HG03045 (cell line): Measurements from ENCODE around the gene UBE2H.
"Not testable (repeated sequence)": the region's sequence is repeated elsewhere in the genome, so short reads cannot be mapped to it uniquely, and the experiment has no call there.

ENCODE experiments used
- ATAC-seq: cut with Tn5 transposase; IDR thresholded peaks from one replicate; pipeline ENCODE4 v1.9.1; 2021; ENCODE audit warnings: mild to moderate bottlenecking, moderate library complexity; ENCODE audit not compliant: unreplicated experiment

Gene UBE2H

DNA sequence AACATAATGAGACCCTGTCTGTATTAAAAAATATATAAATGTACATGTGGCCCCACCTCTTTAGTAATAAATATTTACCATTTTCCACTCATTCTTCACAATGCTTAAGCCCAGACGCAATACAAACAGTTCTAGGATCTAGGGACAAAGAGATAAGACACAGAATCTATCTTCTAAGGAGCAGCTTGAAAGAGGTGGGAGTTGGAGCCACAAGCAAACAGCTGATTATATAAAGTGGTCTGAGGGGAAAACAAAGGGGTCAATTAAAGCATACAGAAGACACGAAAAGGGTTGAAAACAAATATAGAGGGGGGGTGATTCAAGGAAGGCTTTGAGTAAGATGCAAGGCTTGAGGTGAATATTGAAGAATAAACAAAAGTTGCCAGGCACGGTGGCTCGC, 43.1 kb downstream of the UBE2H start:
- no peak for ATAC-seq

DNA sequence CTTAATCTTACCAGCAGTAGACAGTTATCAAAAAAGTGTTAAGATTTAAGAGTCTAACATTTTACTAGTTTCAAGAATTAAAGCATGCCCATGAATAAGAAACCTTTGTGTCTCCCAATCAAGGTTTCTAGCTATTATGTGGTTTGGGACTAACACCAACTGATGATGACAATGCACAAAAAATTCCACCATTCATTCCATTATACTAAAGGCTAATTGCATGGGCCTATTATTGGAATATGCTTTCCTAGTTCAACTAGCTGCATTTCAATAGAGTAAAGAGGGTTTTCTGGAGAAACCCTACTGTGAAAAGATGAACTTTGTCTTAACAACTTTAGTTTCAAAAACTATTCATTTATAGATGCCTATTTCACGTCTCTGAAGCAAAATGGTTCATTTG, 44.6 kb downstream of the UBE2H start:
- ATAC-seq: no peak

DNA sequence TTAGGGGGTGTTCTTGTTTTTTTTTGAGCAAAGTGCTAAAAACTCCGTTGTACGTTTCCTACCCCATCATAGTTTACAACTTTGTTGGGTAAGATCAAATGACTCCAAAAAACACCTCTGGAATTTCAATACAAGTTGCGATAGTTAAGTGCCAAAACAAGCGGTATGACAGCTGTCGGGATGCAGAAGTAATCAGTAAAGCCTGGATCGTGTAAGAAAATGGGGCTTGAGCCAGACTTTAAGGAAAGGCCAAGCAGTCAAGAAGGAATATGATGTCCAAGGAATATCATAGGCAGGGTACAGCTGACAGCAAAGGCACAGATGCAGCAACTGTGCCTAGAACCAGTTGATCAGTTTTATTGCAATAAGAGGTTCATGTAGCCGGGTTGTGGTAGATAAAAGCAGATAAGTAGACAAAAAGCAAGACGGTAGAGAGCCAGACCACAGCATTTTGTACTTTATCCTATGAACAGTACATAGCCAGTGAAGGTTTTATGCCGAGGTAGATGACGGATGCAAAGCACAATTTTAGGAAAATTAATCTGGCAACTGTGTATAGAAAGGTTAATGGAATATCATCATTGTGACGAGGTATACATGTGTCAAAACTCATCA, 45.5 kb downstream of the UBE2H start:
- no peak for ATAC-seq

DNA sequence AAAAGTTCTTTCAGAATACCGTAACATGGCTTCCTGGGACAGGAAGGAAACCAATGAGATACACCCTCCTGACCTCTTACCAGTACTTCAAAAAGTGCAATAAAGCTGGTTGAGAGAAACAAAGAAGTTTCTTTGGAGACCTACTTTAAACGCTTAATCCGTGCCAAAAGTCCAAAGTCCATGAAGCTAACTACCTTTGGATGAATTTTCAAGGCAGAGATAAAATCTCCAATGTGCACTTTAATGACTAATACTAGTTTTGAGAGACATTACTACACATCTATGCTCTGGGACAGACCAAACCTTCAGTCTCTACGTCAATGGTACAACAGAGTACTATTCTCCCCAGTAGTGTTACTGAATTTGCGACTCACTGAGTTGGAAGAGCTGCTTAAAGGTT, 46.1 kb downstream of the UBE2H start:
- no peak for ATAC-seq

DNA sequence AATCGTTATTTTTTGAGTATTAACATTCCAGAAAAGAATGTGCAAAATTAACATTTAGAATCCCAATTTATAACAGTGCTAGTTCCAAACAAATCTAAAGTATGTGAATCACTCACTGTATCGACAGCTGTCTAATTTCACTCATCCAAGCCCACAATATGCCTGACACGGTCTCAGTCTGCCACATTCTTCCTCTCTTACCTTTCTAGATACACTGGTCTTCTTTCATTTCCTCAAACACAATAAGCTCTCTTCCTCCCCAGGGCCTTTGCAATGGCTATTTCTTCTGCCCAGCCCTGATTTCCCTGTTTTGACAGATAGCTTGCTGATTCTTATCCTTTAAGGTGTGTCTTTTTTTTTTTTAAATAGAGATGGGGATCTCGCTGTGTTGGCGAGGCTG, 48.8 kb downstream of the UBE2H start:
- no peak for ATAC-seq

DNA sequence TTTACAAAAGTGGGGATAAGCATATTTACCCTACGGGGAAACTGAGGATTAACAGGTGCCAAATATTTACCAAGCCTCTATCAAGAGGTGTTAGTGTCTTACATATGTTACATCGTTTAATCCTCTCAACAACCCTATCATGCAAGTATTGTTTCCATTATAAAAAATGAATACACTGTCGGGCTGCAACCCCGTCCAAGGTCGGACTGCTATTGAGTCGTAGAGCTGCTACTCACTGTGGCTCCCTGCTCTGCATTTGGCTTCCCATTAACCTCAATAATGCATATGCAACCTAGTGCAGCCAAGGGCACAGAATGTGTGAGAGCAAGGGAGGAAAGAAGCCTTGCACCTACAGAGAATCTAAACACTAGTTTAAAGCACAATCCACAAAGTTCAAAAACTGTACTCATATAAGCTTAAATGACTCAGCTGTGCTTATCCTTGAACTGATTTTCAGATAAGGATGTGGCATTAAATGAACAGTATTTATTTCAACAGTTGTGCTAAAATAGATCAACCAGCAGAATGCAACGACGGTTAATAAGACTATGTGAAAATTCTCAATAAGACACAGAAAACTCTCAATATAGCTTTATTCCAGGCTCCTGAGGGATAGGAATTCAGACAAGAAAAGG, 49.9 kb downstream of the UBE2H start:
- ATAC-seq: no peak

DNA sequence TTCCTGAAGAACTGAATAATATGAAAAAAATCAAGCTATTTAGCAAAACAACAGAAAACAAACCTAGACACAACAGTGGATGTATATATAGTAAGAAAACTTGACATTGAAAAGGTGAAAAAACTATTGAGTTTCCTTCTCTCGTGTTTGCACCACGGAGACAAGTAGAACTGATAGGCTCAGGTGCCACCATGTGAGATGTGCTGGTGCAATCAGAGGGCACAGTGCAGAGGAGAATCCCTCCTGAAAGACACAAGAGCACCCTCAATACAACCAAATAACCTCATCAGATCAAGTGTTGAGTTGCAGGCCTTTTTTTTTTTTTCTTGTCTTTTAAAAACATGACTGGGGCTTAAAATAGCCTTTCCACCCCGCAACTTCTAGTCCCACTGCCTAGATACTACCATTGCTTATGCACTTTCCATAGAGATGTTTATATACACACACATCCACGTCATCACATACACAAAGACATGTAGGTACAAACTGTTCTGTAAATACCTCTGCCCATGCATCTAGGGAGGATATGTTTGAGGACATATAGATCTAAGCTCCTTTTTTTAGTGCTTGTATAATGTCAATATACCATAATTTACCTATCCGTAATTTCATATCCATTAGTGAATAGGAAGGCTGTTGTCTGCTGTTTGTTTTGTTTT, 54.1 kb downstream of the UBE2H start:
- ATAC-seq: no peak

DNA sequence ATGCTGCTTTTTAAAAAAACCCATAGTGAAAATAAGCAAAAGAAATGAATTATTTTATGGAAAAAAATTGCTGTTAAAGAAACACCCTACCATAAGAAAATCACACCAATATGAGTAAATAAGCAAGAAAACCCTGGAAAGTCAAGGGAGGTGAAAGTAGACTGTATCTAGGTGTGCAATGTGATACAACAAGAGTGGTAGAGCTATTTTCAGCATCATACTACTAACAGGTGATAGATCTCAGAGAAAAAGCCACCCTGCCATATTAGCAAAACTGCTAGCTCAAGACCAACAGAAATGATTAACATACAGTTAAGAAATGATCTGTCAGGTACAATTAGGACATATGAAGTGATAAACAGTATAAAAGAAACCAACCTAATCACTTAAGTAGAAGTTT, 54.8 kb downstream of the UBE2H start:
- ATAC-seq: no peak

DNA sequence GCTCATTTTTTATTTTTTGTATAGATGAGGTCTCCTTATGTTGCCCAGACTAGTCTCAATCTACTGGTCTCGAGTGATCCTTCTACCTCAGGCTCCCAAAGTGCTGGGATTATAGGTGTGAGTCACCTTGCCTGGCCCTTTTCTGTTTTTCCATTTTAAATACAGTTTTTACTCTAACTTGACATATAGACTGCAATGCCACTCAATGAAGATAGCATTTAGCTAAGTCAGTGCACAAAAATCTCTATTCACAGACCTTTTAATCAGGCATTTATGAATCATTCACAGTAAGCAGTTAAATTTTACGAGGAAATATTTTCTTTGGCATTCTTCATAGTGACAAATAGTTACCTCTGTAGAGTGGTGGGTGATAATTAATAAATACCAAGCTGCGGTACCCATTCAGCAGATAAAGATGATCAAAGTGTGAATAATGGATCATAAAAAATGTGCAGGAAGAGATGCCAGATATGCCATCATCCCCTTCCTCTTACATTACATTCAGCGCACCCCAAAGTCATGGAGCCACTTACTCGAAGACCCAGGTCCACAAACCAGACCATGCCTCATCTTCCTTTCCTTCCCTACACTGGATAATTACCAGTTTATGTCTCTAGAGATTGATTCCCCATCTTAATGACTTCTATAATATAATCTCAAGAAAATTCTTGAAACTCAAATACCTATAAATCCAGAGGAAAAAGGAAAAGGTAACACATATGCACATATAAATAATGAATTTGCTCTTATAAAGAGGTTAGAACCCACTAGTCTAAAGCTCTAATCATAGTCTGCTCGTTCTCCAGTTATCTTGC, 56.0 kb downstream of the UBE2H start:
- no peak for ATAC-seq

DNA sequence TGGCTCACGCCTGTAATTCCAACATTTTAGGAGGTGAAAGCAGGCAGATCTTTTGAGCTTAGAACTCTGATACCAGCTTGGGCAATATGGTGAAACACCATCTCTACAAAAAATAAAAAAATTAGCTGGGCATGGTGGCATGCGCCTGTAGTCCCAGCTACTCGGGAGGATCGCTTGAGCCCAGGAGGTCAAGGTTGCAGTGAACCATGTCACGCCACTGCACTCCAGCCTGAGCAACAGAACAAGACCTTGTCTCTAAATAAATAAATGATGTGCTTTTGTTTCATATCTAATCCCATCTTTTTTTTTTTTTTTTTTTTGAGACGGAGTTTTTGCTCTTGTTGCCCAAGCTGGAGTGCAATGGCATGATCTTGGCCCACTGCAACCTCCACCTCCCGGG, 58.6 kb downstream of the UBE2H start:
- ATAC-seq: not testable (repeated sequence)

DNA sequence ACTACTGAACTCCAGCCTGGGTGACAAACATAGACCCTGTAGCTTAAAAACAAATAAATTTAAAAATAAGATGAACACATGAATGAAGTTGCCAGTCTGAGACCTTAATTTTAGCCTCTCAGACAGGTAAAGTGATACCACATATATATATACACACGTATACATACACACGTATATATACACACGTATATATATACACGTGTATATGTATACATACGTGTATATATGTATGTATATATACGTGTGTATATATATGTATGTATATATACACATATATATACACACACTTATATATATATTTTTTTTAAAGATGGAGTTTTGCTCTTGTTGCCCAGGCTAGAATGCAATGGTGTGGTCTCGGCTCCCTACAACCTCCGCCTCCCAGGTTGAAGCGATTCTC, 62.7 kb downstream of the UBE2H start:
- no peak for ATAC-seq

DNA sequence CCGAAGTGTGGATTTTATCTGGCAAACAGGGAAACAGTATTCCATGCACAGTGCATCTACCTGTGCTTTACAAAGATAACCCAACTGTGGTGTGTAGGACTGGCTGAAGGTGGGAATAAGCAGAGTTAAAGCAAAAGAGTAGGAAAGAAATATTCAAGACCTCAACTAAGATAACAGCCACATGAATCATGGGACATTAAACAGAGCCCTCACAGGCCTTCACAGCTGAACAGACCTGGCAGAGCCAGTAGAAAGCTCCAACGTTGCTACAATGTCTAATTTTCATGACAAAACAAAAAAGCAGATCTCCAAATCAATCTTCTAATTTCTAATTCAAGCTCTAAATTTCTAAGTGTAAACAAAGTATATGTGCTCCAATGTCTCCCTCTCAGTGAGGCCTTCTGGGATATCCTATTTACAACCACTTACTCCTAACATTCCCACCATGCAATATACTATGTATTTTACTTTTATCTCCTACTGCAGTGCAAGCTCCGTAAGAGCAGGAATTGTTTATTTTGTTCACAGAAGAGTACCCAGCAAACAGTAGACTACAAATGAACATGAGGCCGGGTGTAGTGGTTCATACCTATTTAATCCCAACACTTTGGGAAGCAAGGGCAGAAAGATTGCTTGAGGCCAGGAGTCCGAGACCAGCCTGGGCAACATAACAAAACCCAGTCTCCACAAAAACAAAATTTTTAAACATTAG, 63.5 kb downstream of the UBE2H start:
- ATAC-seq: no peak

DNA sequence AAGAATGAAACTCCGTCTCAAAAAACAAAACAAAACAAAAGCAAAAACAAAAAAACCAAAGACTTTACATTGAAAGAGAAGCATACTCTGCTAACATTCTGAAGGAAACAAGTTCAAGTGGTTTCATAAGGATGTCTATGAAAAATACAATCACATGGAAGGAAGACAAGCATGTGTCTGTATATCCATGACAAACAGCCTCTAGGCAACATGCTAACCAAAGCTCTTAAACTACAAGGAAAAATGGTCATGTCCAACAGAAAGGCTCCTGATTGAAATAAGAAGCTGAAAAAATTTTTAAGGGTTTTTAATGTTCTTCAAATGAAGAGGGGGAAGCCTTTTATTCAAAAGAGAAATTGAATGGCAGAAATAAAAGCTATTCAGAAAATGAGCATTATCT, 64.9 kb downstream of the UBE2H start:
- no peak for ATAC-seq

DNA sequence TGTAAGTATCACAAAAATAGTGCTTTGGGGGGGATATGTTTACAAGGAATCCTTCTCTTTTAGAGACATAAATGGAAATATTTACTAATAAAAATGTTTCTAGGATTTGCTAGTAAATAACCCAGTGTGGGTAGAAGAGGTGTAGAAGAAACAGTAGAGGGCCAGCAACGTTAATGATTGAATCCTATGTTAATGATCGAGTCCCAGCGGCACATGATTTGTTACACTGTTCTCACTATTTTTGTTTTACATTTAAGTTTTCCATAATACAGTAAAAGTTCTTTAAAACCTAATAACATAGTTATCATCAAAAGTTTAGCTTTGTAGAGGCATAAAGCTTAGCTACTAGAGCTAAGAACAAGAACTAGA, 66.0 kb downstream of the UBE2H start:
- no peak for ATAC-seq

DNA sequence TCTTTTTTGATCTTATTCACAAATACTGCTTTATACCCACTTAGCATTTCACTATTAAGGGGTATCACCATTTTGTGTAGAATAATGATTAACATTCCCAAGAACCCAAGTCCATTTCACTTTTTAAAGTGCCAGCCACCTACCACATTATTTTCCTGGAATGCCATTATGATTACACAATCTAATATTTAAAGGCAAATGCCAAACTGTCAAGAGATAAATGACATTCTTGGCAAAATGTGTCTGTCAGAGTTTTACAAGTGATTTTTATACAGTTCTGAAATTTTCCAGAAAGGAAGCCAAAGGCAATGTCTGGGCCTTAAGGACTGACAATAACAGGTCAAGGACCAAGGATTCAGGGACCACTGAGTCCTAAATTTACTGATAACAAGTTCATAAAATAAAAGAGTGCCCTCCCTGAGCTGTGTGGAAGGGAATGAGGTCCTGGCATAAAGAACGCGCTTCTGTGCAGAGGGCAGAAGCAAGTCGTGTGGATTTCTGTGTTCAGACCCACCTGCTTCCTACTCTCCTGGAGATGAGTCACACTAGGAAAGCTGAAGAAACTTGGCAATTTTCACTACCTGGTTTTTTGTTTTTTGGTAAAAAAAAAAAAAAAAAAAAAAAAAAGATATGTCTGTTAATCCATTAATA, 66.5 kb downstream of the UBE2H start:
- no peak for ATAC-seq

DNA sequence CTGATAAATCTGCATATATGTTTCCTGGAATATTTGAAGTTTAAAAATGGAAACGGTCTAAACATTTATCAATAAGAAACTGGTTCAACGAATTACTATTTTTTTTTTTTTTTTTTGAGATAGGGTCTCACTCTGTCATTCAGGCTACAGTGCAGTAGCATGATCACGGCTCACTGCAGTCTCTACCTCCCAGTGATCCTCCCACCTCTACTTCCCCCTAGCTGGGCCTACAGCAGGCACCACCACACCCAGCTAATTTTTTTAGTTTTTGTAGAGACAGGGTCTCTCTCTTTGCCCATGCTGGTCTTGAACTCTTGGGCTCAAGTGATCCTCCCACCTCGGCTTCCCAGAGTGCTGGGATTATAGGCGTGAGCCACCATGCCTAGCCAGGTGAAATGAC, 68.3 kb downstream of the UBE2H start:
- ATAC-seq: no peak

DNA sequence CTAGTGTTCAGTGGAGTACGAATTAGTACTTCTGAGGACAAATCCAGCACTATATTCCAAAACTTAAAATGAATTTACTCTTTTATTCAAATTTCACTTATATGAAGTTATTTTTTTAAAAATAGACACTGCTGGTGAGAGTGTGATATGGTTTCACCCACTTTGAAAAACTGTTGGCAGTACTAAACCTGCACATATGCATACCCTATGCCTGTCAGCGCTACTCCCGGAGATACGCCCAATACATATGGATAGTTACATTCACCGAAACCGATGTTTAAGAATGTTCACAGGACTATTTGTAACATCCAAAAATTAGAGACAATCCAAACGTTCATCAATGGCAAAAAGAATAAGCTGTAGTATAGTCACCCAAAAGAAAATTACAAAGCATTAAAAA, 69.6 kb downstream of the UBE2H start:
- ATAC-seq: no peak

DNA sequence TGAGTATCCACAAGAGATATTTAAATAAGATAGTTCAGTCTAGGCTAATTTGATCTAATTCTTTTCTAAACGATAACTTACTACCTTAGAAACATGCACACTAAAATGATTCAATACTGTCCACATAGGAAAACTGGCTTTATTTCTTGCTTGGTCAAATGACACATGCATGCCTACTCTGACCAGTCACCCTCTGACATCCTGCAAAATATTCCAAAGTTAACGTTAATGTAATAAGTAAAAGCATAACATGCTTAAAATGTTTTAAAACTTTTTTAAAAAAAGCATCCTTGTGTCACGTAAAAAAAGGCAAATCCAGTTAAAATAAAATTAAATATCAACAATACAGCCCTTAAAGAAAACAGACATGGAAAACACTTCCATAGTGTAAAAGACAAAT, 70.2 kb downstream of the UBE2H start:
- no peak for ATAC-seq

DNA sequence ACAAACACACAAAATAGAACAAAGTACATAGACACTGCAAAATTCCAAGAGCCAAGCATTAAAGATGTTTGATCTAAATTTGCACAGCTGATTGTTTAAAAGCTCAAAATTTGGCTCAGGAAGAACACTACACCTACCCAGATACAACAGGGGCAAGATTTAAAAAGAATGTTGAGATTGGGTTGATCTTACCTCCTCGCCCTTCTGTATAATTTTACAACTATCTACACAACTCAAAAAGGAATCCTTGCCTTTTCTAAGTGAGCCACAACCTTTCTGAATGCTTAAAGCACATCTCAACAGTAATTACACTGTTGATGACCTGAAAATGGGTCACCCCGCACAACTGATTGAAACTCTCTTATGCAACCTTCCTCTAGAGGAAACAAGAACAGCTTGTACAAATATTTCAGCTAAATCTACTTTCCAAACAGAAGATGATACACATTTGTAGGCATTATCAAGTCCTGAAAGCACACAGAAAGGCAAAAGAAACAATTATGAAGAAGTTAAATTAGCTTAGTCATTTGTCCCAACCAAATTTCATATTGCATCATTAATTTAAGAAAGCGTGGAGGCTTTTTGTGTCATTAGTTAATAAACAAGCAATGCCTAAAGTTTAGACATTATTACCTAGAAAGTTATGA, 75.5 kb downstream of the UBE2H start:
- ATAC-seq: no peak

DNA sequence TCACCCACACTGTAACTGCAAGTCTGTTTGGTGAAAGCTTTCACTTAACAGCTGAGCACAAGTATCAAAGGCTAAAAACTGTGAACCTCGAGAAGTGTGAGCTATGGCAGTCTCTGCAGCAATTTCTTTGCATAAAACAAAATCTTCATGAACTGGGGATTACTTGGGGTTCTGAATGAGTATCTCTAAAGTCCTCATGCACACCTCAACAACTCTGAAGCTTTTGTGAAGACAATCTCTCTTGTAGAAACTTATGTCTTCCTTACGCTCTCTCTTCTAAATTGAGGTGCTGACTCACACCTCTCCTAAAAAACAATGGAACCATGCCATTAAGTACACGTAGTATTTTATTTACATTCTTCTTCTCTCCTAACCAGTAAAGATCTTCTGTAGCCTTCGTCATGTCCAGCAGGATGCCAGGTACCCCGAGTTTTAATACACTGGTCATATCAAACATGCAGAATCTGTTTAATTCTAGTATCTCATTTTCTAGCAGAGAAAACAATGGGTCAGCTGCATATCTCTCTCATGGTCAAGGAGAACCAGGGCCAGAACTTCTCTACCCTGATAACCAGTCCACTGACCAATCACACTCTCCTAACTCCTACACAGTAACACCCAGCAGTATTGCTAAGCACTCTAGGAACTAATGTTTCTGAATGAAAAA, 76.9 kb downstream of the UBE2H start:
- no peak for ATAC-seq
